Measurements from ENCODE around the gene KCNMA1.
"Not testable (repeated sequence)": the region's sequence is repeated elsewhere in the genome, so short reads cannot be mapped to it uniquely, and the experiment has no call there.

KCNMA1 gene

DNA sequence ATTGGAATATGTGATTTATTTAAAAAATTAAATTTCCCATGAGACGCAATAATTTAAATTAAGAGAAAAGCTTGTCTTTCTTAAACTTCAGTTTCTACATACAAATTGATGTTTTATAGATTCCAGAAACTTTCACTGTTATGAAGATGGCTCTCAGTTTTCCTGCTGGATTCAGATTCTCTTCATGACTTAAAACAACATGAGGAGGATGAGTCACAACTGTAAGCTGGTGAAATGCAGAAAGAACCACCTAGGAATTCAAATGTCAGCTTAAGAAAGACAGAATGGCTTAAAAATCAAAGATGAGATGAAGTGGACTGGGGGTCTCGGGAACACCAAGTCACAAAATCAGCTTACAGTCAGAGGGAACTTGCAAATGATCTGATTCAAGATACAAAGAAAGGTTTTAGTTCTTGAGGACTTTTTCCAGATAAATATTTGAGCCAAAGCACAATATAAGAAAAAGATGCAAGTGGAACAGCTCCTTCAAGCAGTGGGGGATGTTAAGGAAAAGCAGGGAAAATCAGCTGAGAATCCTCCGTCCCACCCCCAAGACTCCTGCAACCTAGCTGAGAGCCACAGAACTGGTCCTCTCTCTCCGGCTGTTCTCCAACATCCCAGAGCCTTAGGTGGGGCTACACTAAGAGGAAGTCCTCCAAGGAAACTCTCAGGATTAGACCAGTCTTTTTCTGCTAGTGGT is 279.8 kb downstream of the KCNMA1 start:
- DNase-seq = no peak

DNA sequence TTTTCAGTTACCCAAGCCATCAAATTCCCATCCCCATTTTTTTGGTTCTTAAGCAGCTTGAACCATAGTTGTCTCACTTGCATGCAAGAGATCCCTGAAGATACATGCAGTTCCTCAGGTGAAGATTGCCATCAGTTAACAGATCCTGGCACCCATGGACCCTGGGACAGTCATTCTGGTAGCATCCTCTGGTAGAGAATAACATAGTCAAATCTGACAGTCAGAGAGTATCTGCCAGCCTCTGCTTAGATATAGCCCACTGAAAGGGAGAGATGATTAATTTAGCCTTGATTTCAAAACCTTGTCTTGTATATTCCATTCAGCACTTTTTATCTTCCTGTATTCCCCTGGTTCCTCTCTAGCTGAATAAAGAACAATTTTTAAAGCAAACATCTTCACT is 280.4 kb downstream of the KCNMA1 start:
- no peak for DNase-seq

DNA sequence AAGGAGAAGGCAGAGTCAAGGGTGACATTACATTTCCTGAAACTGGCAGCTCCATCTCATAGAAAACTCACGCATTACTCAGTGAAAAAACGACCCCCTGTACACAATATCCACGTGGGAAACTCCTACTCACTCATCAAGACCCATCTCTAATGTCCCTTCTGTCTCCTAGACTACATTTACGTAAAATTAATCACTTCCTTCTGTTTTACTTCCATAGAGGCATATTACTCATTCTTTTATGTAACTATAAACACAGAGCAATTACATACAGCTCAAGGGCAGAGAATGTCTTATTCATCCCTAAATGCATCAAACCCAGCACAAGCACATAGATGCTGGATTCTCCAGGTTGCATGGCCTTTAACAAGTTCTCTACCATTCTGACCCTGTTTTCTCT is 281.8 kb downstream of the KCNMA1 start:
- DNase-seq = no peak

DNA sequence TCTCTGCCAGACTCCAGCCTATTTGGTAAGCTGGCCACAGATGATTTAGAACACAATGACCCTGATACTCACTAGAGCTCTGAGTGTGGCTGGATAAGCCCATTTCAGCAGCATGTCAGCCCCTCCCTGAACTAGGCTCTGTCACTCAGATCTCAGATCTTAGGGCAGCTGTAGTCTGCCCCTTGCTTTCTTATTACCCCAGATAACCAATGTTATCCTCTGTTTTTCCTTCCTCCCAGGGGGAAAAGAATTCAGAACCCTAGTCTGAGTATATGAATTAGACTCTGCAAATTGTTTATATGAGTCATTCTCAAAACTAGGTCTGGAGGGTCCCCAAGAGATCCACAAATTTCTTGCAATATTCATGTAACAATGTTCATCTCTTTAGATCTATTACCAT is 286.2 kb downstream of the KCNMA1 start:
- DNase-seq = no peak

DNA sequence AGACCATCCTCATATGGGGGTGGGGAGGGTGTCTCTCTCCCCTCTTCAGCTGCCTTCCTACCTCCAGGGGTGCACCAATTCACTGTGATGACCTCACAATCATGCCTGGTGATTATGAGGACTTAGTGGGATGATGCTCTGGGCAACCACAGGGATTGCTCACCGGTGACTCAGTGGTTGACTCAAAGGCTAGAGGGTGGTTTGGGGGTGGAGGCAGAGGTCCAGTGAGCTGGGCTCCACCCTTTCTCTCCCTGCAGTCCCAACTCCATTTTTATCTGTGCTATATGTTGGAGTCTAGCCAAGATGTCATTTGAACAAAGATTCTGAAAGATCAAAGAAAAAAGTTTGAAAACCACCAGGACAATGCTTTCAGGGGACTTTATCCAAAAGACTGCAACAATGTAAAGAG is 286.9 kb downstream of the KCNMA1 start:
- peak; percentile 53 to 66 for DNase-seq

DNA sequence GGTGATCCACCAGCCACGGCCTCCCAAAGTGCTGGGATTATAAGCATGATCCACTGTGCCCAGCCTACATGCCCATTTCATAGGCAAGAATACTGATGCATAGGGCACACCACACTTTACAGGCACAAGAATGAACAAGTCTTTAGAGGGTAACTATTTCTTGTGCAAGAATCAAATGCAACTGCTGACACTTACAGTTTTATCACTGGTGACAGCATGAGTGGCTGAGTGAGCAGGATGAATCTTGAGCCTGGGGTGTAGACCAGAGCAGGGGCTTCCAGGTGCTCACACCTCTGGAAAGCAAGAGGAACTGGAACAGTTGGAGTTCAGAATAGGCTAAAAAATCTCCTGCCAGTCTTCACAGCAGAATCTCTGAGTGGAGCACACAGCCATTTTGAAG is 287.5 kb downstream of the KCNMA1 start:
- DNase-seq = no peak

DNA sequence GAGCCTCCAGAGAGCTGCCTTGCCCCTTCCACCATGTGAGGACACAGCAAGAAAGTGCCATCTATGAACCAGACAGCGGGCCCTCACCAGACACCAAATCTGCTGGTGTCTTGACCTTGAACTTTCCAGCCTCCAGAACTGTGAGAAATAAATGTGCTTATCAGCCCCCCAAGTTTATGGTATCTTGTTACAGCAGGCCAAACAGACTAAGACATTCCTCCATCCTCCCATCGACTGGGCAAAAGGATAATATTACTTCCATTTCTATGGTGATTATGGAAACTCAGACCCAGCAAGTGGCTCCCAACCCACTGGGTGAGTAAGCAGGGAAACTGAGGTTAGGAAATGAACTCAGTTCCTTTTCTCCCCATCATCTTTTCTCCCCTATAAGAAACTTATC is 288.4 kb downstream of the KCNMA1 start:
- DNase-seq = no peak

DNA sequence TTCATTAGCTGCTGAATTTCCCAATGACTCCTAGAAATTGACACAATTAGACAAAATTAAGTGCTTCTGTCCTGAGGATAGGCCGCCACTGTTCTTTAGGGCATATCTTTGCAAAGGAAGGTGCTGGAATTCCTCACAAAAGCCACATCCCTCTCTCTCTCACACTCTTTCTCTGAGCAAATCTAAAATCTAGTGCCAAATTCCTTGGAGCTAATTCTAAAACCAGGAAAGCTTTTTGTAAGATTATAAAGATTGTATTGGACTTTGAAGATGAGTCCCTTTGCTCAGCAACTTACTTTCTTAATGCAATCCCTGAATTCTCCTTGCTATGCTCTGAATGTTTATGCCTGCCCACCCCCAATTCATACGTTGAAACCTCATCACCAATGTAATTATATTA is 288.9 kb downstream of the KCNMA1 start:
- DNase-seq = no peak

DNA sequence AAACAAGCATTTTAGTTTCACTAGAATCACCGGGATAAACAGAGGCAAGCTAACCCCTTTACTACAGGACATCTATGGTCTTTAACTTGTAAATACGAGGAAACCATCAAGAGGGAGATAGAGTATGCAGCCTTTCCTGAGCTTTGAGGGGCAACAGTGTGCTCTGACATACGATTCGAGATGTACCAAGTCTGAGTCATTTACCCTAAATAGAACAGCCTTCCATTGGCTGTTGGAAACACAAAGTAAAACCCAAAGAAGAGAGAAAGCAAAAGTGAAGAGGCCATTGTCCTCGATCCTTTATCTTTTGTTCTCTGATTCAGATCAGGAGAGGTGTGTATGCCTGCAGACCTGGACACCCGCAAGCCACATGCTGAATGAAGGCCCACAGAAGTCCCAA is 289.5 kb downstream of the KCNMA1 start:
- no peak for DNase-seq

DNA sequence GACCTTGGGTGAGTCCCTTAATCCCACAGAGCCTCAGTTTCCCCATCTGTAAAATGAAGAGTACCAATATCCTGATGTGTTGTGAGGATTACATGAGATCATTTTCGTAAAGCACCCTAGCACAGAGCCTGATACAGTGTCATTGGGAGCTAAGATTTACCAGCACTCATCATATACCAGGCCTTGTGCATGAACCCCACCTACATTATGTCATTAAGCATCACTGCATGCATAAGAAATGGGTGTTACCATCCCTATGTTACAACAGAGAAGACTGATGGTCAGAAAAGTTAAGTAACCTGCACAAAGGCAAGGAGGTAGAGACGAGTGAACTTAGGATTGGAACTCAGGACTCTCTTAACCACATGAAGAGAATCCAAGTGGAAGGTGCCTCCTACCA is 290.6 kb downstream of the KCNMA1 start:
- DNase-seq = no peak

DNA sequence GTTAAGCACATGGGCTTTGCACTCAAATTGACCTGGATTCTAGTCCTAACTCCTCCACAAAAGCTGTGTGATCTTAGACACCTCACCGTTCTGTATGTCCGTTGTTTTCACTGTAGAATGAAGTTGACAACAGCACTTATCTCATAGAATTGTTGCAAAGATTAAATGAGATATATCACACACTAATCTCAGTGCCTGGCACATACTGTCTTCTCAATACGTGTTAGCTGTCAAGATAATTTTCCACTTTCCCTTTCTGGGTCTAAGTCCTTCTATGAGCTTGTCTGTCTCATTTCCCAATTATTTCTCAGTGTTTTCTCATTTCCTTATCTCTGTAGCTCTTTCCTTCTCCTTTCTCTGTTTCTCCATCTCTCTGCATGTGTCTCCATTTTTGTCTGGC is 296.6 kb downstream of the KCNMA1 start:
- DNase-seq = no peak

DNA sequence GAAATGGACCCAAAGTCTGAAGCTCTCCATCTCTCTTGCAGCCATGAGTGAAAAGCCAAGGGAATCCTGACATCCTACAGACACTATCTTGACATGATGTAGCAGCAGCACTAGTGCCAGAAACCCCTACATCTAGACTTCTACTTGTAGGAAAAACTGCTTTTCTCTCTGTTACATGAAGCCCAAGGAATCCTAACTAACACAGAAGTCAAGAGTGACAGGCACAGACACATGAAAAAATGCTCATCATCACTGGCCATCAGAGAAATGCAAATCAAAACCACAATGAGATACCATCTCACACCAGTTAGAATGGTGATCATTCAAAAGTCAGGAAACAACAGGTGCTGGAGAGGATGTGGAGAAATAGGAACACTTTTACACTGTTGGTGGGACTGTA is 297.7 kb downstream of the KCNMA1 start:
- DNase-seq = not testable (repeated sequence)

DNA sequence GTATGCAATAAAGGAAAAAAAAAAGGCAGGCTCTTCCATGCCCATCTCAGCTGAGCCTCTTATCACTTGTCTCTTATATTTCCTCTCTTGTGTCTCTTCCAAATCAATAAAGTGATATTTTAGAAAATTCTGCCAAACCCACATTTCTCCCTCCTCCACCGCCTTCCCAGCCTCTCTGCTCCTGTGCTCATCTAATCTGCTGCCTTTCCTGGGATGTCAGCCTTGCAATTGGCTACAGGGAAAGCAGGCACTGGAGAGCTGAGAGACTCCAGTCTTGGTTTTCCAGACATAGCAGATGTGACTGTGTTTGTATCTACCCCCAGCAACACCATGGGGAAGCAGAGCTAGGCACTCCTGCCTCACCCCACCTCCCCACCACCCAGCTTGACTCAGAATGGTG is 298.4 kb downstream of the KCNMA1 start:
- no peak for DNase-seq

DNA sequence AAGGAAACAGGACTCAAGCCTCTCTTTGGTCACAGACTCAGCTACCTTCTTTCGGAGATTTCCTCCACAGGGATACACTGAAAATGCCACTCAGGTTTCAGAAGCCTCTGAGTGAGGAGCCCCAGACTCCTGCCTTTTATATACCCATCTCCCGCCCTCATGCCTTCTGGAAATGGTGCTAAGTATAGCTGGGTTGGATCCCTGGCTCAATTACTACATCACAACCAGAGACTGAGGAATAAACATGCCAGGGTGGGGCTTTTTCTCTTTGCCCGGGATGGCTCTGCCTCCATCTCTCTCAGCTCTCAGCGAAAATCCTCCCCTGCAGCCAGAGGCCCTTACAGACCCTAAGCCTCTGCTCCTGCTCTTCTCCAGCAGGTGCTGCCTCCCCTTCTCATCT is 299.5 kb downstream of the KCNMA1 start:
- DNase-seq = no peak

DNA sequence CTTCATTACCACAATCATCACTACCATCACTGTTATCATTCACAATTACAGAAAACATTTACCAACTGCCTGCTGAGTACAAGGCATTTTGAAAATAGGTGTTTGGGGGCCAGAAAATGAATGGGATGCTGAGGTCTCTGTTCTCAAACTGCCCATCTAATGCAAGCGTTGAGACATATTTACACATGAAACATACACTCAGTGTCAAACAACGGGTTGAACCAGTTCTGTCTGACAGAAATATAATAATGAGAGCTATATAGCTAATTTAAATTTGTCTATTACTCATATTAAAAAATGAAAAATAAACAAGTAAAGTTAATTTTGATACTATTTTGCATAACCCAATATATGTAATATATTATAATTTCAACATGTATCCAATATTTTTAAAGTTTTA is 303.1 kb downstream of the KCNMA1 start:
- DNase-seq = no peak

DNA sequence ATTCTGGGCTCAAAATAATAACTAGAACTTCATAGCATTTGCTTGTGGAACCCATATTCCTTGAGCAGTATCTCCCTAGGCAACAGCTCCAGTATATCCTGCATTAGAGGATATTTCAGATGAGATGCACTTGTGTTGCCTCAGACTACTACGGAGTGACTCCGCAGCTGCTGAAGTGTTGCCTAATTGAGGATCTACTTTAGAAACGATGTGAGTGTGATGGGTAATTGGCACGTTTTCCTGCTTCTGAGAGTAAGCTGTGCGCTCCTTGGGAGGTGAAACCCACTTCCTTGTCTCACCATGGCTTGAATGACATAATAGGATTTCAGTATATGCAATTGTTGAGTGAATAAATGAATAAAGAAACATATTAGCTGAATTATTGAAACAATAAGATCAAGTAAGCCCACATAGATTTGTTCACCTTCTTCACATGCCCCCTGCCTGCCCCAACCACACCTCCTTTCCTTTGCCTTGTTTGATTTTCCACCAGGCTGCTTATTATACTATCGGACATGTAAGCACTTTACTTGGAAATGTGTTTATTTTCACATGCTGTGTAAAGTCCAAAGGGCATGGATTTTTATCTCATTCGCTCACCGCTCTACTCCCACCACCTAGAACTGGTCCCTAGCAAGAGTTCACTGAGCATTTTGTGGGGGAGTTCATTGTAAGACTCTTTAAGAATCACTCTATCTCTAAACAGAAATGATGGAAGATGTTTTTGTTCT is 303.8 kb downstream of the KCNMA1 start:
- DNase-seq = no peak

DNA sequence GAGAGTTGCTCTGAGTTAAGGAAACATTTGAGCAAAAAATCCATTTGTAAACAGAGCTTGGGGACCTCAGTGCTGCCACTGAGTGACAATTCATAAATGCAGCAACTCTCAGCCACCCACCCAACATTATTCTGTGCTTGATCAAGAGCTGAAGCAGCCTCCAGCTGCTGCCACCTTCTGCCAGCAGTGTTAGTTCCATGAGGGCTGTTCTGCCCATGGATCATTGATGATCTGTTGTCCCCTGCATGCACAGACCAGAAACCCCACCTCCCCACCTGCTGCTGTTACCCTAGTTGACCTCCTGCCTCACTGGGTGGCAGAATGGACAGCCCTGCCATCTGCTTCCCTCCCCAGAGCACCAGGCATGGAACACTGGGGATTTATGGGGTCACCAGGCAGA is 305.4 kb downstream of the KCNMA1 start:
- no peak for DNase-seq

DNA sequence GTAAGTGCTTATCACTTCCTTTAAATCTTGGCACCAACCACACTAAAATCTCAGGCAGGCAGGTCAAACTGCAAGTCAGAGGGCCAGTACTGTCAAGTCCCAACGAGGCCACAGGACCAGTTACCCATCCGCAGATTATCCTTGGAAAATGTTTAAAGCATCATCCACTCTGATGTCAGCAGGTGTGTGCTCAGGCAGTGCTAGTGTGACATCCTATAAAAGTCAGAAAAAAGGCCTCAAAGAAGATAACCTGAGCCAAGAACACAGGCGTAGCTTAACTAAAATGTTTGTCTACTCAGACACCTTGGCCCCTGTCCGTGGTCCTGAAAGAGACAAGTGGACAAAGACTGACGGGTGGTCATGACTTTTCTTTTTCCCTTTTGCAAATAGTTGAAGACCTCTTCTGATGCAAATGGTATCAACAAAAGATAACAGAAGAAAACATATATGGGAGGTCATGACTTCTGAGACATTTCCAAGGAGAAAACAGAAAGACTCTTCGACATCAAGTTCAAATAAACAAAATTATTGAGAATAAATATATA is 309.3 kb downstream of the KCNMA1 start:
- DNase-seq = peak; percentile 25 to 31

DNA sequence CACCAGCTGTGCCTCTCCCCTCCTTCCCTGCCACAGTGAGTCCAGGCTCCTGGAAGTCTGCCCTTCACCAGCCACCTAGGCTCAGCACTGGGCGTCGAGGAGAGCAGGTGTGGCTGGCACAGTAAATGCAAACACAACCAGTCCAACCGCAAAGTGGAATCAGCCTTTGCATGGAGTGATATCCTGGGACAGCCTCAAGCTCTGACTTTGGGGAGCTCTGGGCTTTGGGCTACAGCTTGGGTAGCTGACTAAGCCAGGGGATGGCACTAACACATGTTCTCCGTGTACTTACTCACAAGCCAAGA is 312.4 kb downstream of the KCNMA1 start:
- DNase-seq = no peak

DNA sequence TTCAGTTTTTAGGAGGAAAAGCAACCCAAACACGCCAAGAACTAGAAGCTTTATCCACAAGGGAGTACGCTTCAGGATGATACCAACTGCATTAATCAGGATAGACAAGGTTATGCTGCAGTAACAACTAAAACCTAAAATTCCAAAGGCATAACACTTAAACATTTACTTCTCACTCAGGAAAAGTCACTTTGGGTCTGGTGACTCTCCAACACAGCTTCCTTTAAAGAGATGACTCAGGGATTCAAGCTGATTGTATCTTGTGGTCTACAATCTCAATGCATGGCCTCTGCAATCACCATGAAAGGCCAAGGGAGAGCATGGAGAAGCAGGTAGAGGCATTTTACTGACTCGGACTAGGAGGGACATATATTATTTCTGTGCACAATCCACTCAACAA is 315.8 kb downstream of the KCNMA1 start:
- no peak for DNase-seq

DNA sequence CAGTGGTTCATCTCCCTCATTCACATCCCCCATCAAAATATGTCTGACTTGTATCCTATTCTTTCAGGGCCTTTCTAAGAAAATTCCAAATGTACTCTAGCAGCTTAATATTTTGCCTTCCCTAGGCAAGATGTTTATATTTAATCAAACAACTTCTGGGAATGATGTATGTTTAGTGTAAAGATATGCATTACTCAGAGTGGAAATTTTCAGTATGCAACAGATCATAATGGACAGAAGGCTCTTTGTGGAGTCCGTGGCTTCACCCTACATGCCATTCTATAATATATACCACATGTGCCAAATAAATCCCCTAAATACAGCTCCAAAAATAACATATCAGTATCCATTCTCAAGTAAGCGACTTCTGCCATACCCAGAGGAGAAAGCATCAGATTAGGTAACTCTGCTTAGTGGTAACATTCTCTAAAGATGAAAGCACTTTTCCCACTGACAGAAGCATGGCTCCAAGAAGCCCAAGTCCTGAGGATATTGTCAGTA is 316.6 kb downstream of the KCNMA1 start:
- no peak for DNase-seq

DNA sequence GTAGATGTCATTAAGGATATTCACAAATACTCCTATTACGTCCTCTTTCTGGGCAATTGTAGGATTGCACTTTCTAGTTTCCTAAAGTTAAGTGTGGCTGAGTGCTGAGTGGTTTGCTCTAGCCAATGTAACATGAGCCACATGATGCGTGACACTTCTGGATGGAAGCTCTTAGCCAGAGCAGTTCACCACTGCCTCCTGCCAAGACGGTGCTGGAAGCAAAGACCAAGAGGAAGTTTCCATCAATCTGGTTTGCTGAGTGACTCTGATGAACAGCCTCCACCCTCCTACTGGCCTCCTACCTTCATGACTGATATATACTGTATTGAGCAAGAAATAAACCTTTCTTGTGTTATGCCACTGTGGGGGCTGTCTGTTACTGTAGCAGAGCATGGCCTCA is 318.1 kb downstream of the KCNMA1 start:
- DNase-seq = no peak

DNA sequence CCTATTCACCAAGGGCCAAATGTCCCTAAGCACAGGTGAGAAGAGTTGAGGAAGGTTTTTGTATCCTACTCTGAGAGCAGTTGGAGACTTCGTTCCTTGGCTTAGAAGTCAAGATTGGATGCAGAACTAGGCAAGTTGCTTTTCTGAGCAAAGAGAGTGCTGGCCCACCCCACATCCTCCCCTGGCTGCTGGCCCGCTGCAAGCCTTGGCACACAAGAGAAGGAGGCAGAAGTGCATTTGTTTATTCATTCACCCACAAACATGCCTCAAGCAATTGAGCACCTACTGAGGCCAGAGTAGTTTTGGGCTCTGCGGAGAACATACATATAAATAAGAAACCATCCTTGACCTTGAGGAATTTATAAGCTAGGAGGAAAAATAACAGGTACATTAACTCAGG is 318.9 kb downstream of the KCNMA1 start:
- DNase-seq = no peak

DNA sequence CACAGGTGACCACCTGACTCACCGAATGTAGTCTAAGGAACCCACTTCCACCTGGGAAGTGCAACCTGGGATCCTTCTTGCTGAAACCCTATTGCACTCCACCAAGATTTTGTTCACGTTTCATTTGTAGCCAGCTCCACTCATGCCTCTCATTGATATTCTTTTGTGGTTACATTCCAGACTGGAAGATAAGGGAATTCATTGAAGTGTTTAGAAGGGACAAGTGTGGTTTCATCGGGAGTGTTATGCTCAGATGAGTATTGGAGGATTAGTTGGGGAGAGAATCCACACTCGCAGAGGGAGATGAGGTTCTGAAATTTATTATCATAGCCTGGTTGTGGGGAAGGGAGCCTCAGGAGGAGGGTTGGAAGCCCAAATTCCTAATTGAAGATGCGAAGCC is 320.4 kb downstream of the KCNMA1 start:
- no peak for DNase-seq
